Measurements from ENCODE around the gene LASP1.
"Not testable (repeated sequence)": the region's sequence is repeated elsewhere in the genome, so short reads cannot be mapped to it uniquely, and the experiment has no call there.

The LASP1 gene

DNA sequence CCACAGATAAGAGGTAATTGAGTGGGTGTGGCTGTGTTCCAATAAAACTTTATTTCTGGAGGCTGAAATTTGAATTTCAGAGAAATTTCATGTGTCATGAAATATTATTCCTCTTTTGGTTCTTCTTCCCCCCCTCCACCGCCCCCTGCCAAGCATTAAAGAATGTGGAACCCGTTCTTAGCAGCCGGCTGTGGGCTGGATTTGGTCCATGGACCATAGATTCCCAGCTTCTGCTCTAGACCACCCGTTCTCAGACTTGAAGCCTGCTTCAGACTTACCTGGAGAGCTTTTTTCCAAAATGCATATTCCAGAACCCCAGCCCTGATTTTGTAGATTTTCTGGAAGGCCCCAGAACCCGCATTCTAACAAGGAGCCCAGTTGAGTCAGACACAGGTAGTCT, 40.5 kb downstream of the LASP1 start:
- DNase-seq (ENCODE audit: low spot score), result no peak

DNA sequence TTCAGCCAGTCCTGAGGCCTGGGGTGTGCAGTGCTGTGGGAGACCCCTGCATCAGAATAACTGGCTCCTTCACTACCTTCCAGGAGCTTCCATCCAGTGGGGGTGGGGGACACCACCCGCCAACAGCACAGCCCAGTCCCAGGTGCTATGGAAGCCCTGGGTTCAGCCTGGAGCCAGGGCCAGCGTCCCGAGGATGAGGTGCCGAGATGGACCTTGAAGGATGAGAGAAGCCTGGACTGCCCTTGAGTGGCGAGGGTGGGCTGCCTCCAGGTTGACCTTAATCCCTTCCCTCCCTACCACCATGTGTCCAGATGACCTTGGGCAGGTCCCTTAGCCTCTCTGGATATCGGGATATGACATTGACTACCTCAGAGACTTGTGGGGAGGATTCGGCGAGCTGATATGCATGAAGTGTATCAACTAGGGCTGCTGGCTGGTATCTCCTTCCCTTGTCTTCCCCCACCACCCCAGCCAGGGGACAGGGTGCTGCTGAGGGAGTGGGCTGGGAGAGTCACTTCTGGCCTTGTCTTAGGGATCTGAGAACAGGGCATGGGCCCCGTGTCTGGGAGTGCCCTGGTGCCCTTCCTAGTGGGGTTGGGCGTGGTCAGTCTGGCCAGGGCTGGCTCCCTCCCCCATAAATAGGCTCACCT, 41.3 kb downstream of the LASP1 start:
- no peak for DNase-seq (ENCODE audit: low spot score)

DNA sequence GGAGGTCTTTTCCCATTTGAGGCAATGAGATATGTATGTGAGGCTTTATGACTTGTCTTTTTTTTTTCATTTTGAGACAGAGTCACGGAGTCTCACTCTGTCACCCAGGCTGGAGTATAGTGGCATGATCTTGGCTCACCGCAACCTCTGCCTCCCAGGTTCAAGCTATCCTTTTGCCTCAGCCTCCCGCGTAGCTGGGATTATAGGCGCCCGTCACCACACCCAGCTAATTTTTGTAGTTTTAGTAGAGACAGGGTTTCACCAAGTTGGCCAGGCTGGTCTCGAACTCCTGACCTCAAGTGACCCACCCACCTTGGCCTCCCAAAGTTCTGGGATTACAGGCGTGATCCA, 41.8 kb downstream of the LASP1 start:
- not testable (repeated sequence) for DNase-seq (ENCODE audit: low spot score)

DNA sequence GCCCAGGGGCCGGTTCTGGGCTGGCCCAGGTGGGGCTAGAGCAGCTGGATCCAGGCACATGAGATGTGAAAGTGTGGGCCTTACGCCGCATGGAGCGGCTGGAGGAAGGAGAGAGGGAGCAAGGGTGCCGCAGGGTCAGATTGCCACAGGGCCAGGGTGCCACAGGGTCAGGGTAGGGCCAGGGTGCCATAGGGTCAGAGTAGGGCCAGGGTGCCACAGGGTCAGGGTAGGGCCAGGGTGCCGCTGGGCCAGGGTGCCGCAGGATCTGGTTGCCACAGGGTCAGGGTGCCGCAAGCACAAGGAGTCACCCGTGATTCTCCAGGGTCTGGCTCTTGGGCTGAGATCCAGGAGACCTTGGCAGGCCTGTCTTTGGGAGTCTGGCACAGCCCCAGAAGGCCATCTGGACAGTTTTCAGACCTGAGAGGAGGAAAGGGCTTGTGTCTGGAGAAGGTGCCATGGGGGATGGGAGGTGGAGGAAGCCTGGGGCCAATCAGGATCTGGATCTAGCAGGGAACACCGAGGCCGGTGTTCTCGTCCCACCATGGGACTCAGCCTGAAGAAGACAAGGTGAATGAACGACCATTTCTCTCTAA, 42.5 kb downstream of the LASP1 start:
- no peak for DNase-seq (ENCODE audit: low spot score)

DNA sequence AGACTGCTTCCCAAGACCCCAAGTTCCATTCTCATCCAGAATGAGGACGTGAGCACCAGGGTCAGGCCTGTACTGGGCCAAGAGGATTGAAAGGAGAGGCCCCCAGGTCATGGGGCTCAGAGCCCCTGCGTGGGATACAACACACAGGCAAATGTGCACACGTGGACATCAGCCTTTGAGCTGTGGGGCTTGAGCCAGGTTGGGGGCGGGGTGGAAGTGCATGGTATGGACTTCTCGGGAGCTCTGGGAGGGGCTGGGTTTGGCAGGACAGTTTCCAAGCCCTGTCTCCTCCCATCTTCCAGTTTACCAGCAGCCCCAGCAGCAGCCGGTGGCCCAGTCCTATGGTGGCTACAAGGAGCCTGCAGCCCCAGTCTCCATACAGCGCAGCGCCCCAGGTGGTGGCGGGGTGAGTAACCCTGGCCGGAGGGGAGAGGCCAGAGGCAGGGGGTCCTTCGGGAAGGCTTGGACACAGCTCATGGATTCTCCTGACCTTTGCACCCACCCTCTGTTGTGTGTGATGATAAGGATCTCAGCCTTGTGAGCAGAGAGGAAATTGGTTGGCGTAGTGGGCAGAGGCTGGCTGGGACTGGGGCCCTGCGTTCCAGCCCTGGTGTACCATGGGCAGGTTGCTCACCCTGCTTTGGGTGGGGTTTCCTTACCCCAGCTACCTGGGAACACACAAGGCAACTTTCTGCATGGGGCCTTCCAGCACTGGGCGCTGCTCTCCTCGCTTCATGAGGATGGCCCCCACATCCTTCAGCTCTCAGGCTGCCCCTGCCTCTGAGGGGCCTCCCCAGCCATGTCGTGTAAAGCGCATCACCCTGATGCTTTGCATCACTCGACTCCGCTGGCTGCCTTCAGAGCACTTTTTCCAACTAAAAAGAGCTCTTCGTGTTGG, 45.1 kb downstream of the LASP1 start:
- DNase-seq (ENCODE audit: low spot score), result no peak

DNA sequence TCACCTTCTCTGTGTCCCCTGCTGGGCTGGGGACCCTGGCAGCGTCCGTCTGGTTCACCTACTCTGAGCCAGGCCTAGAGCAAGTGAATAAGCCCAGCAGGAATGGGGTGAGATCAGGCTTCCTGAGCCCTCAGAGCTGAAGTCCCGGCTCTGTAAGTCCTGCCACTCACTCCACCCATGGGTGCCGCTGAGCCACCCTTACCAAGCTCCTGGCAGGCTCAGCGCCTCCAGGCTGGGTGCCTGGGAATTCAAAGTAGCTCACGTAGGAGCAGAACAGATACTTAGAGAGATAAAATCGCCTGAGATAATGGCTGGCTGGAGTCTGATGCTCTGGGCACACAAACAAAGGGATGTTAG, 45.8 kb downstream of the LASP1 start:
- no peak for DNase-seq (ENCODE audit: low spot score)

DNA sequence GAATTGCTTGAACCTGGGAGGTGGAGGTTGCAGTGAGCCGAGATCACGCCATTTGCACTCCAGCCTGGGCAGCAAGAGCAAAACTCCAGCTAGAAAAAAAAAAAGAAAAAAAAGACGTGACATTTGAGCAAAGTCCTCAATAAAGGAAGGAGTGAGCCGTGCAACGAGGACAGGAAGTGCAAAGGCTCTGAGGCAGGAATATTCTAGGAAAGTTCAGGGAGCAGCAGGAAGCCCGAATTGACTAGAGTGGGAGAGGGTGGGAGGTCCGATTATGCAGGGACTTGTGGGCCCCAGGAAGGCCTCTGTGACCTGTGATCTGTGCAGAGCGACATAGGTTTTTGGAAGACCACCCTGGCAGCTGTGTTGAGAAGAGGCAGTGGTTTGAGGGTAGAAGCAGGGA, 46.9 kb downstream of the LASP1 start:
- no peak for DNase-seq (ENCODE audit: low spot score)

DNA sequence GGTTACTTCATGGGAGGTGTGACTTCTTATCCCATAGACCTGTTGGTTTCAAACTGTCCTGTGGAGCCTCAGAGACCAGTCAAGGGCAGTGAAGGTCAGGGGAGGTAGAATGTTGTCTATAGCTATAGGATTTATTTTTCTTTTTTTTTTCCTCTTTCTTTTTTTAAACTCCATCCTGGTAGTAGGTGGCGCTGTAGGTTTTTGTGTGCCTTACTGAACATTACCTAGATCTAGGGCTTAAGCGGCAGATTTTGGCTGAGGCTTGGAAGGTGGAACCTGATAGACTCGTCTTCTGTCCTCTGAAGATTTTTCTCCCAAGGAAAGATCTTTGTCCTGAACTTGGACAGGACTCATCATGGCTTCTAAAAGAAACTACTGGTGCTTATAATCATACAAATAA, 47.4 kb downstream of the LASP1 start:
- no peak for DNase-seq (ENCODE audit: low spot score)

DNA sequence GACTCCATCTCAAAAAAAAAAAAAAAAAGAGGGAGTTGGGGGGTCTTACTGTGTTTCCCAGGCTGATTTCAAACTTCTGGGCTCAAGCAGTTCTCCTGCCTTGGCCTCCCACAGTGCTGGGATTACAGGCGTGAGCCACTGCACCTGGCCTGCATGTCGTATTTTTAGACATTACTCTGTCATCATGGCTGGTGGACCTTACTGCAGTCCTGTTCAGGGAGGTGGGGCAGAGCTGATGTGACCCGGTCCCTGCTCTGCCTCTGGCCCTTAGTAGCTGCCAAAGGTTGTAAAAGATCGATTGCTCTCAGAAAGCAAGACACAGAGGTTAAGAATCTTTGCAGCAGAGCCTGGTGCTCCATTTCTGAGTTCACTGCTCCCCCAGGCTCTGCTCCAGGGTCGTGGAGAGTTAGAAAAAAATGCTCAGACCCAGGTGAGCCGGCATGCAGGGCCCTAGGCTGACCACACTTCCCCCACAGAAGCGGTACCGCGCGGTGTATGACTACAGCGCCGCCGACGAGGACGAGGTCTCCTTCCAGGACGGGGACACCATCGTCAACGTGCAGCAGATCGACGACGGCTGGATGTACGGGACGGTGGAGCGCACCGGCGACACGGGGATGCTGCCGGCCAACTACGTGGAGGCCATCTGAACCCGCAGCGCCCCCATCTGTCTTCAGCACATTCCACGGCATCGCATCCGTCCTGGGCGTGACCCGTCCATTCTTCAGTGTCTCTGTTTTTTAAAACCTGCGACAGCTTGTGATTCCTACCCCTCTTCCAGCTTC, 48.5 kb downstream of the LASP1 start:
- no peak for DNase-seq (ENCODE audit: low spot score)

DNA sequence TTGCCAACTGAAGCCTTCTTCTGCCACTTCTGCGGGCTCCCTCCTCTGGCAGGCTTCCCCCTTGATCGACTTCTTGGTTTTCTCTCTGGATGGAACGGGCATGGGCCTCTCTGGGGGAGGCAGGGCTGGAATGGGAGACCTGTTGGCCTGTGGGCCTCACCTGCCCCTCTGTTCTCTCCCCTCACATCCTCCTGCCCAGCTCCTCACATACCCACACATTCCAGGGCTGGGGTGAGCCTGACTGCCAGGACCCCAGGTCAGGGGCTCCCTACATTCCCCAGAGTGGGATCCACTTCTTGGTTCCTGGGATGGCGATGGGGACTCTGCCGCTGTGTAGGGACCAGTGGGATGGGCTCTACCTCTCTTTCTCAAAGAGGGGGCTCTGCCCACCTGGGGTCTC, 49.1 kb downstream of the LASP1 start:
- DNase-seq (ENCODE audit: low spot score), result no peak

DNA sequence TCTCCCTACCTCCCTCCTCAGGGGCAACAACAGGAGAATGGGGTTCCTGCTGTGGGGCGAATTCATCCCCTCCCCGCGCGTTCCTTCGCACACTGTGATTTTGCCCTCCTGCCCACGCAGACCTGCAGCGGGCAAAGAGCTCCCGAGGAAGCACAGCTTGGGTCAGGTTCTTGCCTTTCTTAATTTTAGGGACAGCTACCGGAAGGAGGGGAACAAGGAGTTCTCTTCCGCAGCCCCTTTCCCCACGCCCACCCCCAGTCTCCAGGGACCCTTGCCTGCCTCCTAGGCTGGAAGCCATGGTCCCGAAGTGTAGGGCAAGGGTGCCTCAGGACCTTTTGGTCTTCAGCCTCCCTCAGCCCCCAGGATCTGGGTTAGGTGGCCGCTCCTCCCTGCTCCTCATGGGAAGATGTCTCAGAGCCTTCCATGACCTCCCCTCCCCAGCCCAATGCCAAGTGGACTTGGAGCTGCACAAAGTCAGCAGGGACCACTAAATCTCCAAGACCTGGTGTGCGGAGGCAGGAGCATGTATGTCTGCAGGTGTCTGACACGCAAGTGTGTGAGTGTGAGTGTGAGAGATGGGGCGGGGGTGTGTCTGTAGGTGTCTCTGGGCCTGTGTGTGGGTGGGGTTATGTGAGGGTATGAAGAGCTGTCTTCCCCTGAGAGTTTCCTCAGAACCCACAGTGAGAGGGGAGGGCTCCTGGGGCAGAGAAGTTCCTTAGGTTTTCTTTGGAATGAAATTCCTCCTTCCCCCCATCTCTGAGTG, 49.6 kb downstream of the LASP1 start:
- DNase-seq (ENCODE audit: low spot score), result no peak

DNA sequence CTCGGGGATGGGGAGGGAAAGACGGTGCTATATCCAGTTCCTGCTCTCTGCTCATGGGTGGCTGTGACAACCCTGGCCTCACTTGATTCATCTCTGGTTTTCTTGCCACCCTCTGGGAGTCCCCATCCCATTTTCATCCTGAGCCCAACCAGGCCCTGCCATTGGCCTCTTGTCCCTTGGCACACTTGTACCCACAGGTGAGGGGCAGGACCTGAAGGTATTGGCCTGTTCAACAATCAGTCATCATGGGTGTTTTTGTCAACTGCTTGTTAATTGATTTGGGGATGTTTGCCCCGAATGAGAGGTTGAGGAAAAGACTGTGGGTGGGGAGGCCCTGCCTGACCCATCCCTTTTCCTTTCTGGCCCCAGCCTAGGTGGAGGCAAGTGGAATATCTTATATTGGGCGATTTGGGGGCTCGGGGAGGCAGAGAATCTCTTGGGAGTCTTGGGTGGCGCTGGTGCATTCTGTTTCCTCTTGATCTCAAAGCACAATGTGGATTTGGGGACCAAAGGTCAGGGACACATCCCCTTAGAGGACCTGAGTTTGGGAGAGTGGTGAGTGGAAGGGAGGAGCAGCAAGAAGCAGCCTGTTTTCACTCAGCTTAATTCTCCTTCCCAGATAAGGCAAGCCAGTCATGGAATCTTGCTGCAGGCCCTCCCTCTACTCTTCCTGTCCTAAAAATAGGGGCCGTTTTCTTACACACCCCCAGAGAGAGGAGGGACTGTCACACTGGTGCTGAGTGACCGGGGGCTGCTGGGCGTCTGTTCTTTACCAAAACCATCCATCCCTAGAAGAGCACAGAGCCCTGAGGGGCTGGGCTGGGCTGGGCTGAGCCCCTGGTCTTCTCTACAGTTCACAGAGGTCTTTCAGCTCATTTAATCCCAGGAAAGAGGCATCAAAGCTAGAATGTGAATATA, 50.8 kb downstream of the LASP1 start:
- DNase-seq (ENCODE audit: low spot score), result no peak

DNA sequence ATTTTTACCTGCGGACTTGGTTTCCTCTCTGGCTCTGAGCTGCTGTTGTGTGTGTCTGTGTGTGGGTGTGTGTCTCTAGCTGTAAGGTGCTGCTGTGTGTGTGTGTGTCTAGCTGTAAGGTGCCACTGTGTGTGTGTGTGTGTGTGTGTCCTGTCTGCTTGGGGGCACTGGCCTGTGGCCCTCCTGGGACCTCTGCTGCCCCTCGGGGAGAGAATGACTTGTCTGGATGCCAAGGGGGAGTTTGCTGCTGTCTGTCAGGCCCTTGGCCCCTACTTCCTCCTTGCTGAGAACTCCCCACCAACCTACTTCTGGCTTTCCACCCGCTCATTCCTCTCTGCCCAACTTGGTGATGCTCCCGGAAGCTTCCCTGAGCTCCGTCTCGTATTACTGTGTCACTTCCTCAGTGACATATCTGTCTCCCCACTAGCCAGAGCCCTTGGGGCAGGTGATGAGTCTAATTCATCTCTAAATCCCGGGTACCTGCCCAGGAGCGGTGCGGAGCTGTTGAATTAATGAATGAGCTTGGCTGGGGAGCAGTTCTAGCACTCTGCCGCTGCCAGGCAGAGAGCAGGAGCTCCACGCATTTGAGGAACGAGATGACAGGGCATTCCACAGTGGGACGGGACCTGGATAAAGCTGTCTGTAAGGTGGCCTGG, 52.0 kb downstream of the LASP1 start:
- DNase-seq (ENCODE audit: low spot score), result no peak

DNA sequence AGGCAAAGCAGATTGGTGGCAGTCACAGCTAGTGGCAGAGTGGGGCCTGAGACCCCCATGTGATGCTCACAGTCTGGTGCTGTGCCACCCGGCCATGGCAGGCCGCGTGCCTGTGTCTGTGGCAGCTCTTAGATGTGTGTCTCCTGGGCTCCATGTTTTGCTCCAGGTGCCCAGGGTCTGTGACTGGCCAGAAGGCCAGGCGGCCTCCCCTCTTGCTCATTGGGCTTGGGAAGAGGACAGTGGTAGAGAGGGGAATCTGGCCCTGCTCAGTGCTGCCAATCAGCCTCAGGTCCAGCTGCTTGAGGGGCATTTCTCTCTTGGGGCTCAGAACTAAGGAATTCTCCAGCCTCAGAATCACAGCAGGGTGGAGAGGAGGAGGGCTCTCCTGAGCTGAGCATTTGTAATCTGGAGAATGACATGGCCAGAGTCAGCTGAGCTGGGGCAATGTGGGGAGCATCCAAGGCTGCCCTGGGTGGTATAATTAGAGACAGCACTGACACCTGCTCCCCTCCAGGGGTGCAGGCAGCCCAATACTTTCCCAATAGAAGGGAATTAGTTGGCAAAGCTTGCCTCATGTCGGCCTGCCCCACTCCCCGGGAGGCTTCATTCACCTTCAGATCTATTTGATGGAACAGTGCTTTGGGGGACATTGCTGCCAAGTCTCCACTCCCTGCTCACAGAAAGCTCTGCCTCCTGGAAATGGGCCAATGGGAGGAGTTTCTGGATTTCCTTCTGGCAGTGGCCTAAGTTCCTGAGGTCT, 52.9 kb downstream of the LASP1 start:
- no peak for DNase-seq (ENCODE audit: low spot score)

DNA sequence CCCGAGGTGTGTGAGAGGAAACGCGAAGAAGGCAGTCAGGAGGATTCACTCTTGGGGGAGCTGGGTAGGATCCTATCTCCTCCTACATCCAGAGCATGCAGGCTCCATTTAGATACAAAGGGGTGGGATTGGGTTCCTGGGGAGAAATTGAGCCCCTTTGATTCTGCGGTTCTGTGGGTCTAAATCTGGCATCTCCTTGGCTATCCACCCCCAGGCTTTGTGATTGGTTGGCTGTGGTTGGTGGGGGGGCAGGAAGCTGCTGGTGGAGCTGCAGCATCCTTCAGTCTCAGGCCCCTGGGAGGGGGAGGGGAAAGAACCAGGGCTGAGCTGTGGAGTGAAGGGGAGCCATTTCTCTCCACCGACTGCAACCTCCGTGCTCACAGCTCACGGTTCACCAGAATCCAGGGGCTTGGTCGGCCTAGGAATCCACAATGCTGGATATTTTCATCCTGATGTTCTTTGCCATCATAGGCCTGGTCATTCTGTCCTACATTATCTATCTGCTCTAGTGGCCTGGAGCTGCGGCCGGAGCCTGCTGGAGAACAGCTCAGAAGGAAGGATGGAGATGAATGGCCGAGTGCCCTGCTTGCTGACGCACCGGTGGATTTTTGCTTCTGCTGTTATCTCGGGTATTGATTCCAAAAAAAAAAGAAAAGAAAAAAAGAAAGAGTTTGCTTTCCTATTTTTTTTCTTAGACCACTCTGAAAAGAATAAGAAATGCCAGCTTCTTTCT, 55.6 kb downstream of the LASP1 start, which contains the start of gene LASP1NB:
Gene LASP1NB (plus strand): TSS at position 352 of the 733 bp plus-strand sequence.
- DNase-seq (ENCODE audit: low spot score), result no peak

DNA sequence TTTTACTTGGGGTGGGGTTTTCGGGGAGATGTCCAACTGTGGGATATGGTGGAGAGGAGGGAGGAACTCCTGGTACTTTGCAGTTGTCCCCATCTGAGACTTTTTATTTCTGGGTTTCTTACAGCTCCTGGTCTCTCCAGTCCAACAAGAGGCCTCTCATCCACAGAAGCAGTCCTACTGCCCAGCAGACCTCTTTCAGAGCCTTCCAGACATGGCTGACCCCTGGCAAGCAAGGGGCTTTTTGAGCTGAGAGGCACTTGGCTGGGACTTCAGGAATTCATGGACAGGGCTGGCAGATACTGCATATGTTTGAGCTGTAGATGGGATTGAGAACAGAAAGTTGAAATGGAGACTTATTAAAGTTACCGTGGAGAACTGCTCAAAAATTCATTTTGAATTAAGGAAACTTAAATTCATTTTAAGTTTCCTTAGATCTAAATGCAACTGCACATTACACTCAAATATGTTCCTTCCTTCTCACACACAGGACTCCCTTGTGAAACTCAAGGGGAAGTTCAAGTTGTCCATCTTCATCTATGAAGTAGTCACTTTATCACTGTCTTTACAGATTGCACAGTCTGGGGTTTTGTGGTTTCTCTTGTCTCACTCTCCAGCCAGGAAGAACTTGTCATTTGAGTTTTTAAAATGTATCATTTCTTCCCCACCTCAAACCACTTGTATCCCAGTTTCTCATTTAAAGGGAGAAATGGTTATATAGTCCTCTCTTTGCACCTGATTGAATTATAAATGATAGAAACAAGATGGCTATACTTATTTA, 56.6 kb downstream of the LASP1 start:
- DNase-seq (ENCODE audit: low spot score), result peak; percentile 76

DNA sequence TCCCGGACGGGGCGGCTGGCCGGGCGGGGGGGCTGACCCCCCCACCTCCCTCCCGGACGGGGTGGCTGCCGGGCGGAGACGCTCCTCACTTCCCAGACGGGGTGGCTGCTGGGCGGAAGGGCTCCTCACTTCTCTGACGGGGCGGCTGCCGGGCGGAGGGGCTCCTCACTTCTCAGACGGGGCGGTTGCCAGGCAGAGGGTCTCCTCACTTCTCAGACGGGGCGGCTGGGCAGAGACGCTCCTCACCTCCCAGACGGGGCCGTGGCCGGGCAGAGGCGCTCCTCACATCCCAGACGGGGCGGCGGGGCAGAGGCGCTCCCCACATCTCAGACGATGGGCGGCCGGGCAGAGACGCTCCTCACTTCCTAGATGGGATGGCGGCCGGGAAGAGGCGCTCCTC, 60.9 kb downstream of the LASP1 start:
- not testable (repeated sequence) for DNase-seq (ENCODE audit: low spot score)

DNA sequence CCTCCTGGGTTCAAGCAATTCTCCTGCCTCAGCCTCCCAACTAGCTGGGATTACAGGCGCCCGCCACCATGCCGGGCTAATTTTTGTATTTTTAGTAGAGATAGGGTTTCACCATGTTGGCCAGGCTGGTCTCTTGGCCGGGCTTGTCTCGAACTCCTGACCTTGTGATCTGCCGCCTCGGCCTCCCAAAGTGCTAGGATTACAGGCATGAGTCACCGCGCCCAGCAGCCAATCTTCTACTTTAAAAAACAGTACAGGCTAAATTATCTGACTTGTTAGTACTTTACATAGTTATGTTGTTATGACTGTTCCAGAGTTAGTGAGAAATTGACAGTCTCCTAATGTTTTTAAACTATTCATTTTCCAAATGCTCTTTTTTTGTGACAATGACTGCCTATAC, 64.1 kb downstream of the LASP1 start:
- DNase-seq (ENCODE audit: low spot score), result not testable (repeated sequence)
